ENCODE data around the gene EMP3. TPM values are rescaled to one million over a fixed set of nuclear protein-coding genes. Genes with fewer than 3 reads are reported as not detected.

The EMP3 gene
- total and polyA plus RNA-seq, 2 experiments from 2014 or later: 6.0 to 25.1 TPM

- Histone ChIP-seq H2AFZ (no peak overlapping the region), H3K4me2 (no peak overlapping the region), H4K20me1 (replicated peaks; ENCODE audit: insufficient read depth) (no peaks in the 10 kb centered on the region), H3F3A (replicated peaks; ENCODE audit: low read depth) (peaks cover 7% of the 10 kb centered on the region; the same call in 1 of the 2 replicates), H3K27ac (ENCODE audit: low read depth) (no peak overlapping the region), H3K4me3 (no peak overlapping the region), H3K4me1 (ENCODE audit: insufficient read depth) (peaks cover 4% of the 10 kb centered on the region), H3K79me2 (replicated peaks; ENCODE audit: insufficient read depth) (no peaks in the 10 kb centered on the region), H3K36me3 (ENCODE audit: insufficient read depth) (no peaks in the 10 kb centered on the region), H3K27me3 (ENCODE audit: insufficient read depth) (no peaks in the 10 kb centered on the region), H3K9me2 (ENCODE audit: insufficient read depth) (no peaks in the 10 kb centered on the region)
- TF ChIP-seq, protein P1, sequence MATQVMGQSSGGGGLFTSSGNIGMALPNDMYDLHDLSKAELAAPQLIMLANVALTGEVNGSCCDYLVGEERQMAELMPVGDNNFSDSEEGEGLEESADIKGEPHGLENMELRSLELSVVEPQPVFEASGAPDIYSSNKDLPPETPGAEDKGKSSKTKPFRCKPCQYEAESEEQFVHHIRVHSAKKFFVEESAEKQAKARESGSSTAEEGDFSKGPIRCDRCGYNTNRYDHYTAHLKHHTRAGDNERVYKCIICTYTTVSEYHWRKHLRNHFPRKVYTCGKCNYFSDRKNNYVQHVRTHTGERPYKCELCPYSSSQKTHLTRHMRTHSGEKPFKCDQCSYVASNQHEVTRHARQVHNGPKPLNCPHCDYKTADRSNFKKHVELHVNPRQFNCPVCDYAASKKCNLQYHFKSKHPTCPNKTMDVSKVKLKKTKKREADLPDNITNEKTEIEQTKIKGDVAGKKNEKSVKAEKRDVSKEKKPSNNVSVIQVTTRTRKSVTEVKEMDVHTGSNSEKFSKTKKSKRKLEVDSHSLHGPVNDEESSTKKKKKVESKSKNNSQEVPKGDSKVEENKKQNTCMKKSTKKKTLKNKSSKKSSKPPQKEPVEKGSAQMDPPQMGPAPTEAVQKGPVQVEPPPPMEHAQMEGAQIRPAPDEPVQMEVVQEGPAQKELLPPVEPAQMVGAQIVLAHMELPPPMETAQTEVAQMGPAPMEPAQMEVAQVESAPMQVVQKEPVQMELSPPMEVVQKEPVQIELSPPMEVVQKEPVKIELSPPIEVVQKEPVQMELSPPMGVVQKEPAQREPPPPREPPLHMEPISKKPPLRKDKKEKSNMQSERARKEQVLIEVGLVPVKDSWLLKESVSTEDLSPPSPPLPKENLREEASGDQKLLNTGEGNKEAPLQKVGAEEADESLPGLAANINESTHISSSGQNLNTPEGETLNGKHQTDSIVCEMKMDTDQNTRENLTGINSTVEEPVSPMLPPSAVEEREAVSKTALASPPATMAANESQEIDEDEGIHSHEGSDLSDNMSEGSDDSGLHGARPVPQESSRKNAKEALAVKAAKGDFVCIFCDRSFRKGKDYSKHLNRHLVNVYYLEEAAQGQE (IDR thresholded peaks at IDR 0.05; ENCODE audit: unreplicated experiment): no peak
- TF ChIP-seq ZNF114 (CRISPR knock-in tag; IDR thresholded peaks at IDR 0.05) (no peak), ZNF331 (CRISPR knock-in tag; IDR thresholded peaks at IDR 0.05; ENCODE audit: low read depth) (no peak), CREB1 (CRISPR knock-in tag; IDR thresholded peaks at IDR 0.05; ENCODE audit: low read depth) (no peak), NANOG (IDR thresholded peaks at IDR 0.05; ENCODE audit: borderline replicate concordance) (no peak), POLR2AphosphoS5 (IDR thresholded peaks at IDR 0.05; ENCODE audit: low read depth) (no peak), STAT1 (IDR thresholded peaks at IDR 0.05; ENCODE audit: unreplicated experiment) (no peak), JUNB (IDR thresholded peaks at IDR 0.05; ENCODE audit: unreplicated experiment) (no peak), EZH2 (IDR thresholded peaks at IDR 0.05; ENCODE audit: low read depth, unreplicated experiment) (no peak), CTCF (conservative IDR thresholded peaks at IDR 0.05; ENCODE audit: low read depth in 2 of 2) (no peak), EZH2phosphoT487 (IDR thresholded peaks at IDR 0.05; ENCODE audit: unreplicated experiment) (no peak)
- TF ChIP-seq, protein P2, sequence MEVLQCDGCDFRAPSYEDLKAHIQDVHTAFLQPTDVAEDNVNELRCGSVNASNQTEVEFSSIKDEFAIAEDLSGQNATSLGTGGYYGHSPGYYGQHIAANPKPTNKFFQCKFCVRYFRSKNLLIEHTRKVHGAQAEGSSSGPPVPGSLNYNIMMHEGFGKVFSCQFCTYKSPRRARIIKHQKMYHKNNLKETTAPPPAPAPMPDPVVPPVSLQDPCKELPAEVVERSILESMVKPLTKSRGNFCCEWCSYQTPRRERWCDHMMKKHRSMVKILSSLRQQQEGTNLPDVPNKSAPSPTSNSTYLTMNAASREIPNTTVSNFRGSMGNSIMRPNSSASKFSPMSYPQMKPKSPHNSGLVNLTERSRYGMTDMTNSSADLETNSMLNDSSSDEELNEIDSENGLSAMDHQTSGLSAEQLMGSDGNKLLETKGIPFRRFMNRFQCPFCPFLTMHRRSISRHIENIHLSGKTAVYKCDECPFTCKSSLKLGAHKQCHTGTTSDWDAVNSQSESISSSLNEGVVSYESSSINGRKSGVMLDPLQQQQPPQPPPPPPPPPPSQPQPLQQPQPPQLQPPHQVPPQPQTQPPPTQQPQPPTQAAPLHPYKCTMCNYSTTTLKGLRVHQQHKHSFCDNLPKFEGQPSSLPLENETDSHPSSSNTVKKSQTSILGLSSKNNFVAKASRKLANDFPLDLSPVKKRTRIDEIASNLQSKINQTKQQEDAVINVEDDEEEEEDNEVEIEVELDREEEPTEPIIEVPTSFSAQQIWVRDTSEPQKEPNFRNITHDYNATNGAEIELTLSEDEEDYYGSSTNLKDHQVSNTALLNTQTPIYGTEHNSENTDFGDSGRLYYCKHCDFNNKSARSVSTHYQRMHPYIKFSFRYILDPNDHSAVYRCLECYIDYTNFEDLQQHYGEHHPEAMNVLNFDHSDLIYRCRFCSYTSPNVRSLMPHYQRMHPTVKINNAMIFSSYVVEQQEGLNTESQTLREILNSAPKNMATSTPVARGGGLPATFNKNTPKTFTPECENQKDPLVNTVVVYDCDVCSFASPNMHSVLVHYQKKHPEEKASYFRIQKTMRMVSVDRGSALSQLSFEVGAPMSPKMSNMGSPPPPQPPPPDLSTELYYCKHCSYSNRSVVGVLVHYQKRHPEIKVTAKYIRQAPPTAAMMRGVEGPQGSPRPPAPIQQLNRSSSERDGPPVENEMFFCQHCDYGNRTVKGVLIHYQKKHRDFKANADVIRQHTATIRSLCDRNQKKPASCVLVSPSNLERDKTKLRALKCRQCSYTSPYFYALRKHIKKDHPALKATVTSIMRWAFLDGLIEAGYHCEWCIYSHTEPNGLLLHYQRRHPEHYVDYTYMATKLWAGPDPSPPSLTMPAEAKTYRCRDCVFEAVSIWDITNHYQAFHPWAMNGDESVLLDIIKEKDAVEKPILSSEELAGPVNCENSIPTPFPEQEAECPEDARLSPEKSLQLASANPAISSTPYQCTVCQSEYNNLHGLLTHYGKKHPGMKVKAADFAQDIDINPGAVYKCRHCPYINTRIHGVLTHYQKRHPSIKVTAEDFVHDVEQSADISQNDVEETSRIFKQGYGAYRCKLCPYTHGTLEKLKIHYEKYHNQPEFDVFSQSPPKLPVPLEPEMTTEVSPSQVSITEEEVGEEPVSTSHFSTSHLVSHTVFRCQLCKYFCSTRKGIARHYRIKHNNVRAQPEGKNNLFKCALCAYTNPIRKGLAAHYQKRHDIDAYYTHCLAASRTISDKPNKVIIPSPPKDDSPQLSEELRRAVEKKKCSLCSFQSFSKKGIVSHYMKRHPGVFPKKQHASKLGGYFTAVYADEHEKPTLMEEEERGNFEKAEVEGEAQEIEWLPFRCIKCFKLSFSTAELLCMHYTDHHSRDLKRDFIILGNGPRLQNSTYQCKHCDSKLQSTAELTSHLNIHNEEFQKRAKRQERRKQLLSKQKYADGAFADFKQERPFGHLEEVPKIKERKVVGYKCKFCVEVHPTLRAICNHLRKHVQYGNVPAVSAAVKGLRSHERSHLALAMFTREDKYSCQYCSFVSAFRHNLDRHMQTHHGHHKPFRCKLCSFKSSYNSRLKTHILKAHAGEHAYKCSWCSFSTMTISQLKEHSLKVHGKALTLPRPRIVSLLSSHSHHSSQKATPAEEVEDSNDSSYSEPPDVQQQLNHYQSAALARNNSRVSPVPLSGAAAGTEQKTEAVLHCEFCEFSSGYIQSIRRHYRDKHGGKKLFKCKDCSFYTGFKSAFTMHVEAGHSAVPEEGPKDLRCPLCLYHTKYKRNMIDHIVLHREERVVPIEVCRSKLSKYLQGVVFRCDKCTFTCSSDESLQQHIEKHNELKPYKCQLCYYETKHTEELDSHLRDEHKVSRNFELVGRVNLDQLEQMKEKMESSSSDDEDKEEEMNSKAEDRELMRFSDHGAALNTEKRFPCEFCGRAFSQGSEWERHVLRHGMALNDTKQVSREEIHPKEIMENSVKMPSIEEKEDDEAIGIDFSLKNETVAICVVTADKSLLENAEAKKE (CRISPR knock-in tag; IDR thresholded peaks at IDR 0.05): no peak
- TF ChIP-seq, protein P3, sequence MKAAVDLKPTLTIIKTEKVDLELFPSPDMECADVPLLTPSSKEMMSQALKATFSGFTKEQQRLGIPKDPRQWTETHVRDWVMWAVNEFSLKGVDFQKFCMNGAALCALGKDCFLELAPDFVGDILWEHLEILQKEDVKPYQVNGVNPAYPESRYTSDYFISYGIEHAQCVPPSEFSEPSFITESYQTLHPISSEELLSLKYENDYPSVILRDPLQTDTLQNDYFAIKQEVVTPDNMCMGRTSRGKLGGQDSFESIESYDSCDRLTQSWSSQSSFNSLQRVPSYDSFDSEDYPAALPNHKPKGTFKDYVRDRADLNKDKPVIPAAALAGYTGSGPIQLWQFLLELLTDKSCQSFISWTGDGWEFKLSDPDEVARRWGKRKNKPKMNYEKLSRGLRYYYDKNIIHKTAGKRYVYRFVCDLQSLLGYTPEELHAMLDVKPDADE (IDR thresholded peaks at IDR 0.05): no peak
- no peak overlapping the region for H3K4me3 Mint-ChIP-seq
- H3K36me3 Mint-ChIP-seq (ENCODE audit: low read depth): no peaks in the 10 kb centered on the region
- ATAC-seq (no peak), DNase-seq (ENCODE audit: low spot score) (no peak)
- peaks cover 3% of the 10 kb centered on the region for H3K4me1 Mint-ChIP-seq
- H3K27me3 Mint-ChIP-seq (ENCODE audit: insufficient read depth, low read depth, poor library complexity): peaks cover 17% of the 10 kb centered on the region
- no peak overlapping the region for H3K27ac Mint-ChIP-seq
- H3K9me3 Mint-ChIP-seq: no peaks in the 10 kb centered on the region
Measured at GRCh38 chr19:48338253-48338755, 13.0 kb downstream of the EMP3 start.

Measured in GM23338 (cell line).